Stimulated activated naive CD4-positive, alpha-beta T cell (primary cell): ENCODE data around the gene S1PR4.

ENCODE experiments used
- DNase-seq, 6 experiments: peaks; one replicate each; lab custom pipeline; 2025; lab: John Stamatoyannopoulos, UW

S1PR4 gene

GRCh38 chr19:3178377-3178972 lies at the start of gene S1PR4:
Gene S1PR4, plus strand, starts transcription at chr19:3178769. Its CDS starts 24 bp downstream, at chr19:3178793.
- DNase-seq: peak; percentile 44 to 75 (median 62)

- DNase-seq: peak in 2 of 6 experiments; percentile 13 to 23
These were observed 49.5 kb upstream of the S1PR4 start for GRCh38 chr19:3129112-3129511.

GRCh38 chr19:3131168-3131567 lies 47.4 kb upstream of the S1PR4 start:
- DNase-seq: peak in 1 of 6 experiments; percentile 11

GRCh38 chr19:3132971-3133792 lies 45.4 kb upstream of the S1PR4 start:
- DNase-seq: peak; percentile 25 to 37 (median 32)

- DNase-seq: no peak
These were observed 44.8 kb upstream of the S1PR4 start for GRCh38 chr19:3133793-3134116.

GRCh38 chr19:3135961-3136683 lies 42.4 kb upstream of the S1PR4 start, which contains the start of gene GNA15:
Gene GNA15, plus strand, starts transcription at chr19:3136033. Its CDS starts 418 bp downstream, at chr19:3136451.
- no peak for DNase-seq

GRCh38 chr19:3136684-3137055 lies 41.9 kb upstream of the S1PR4 start:
- DNase-seq: no peak

GRCh38 chr19:3137119-3137518 lies 41.5 kb upstream of the S1PR4 start:
- no peak for DNase-seq

- DNase-seq: no peak
These were observed 40.3 kb upstream of the S1PR4 start for GRCh38 chr19:3138268-3138667.

GRCh38 chr19:3140667-3141038 lies 37.9 kb upstream of the S1PR4 start:
- no peak for DNase-seq

GRCh38 chr19:3142292-3142670 lies 36.3 kb upstream of the S1PR4 start:
- DNase-seq: no peak

GRCh38 chr19:3142781-3143337 lies 35.7 kb upstream of the S1PR4 start:
- no peak for DNase-seq

GRCh38 chr19:3145909-3146676 lies 32.5 kb upstream of the S1PR4 start:
- DNase-seq: no peak

GRCh38 chr19:3146677-3147100 lies 31.9 kb upstream of the S1PR4 start:
- peak; percentile 20 to 67 (median 60) for DNase-seq

GRCh38 chr19:3148503-3148902 lies 30.1 kb upstream of the S1PR4 start:
- no peak for DNase-seq

- DNase-seq: no peak
These were observed 29.5 kb upstream of the S1PR4 start for GRCh38 chr19:3149089-3149488.

- no peak for DNase-seq
These were observed 28.8 kb upstream of the S1PR4 start for GRCh38 chr19:3149526-3150505.

GRCh38 chr19:3150739-3151329 lies 27.7 kb upstream of the S1PR4 start:
- no peak for DNase-seq

GRCh38 chr19:3151563-3152418 lies 26.8 kb upstream of the S1PR4 start:
- no peak for DNase-seq
